ENCODE measurements around the gene GABRB1.

GABRB1 gene

DNA sequence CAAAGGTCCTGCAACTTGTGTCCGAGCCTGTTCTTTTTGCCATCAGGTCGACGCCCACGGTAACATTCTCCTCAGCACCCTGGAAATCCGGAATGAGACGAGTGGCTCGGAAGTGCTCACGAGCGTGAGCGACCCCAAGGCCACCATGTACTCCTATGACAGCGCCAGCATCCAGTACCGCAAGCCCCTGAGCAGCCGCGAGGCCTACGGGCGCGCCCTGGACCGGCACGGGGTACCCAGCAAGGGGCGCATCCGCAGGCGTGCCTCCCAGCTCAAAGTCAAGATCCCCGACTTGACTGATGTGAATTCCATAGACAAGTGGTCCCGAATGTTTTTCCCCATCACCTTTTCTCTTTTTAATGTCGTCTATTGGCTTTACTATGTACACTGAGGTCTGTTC is 394.3 kb downstream of the GABRB1 start:
- H3K9ac ChIP-seq (ENCODE audit: insufficient read length, low read depth), result no peak overlapping the region
- DNase-seq (ENCODE audit: low read depth, low spot score), result no peak
- no peak overlapping the region for H3K4me3 ChIP-seq (ENCODE audit: insufficient read length, low read depth)
- no peaks in the 10 kb centered on the region for H3K4me1 ChIP-seq (ENCODE audit: insufficient read depth, insufficient read length)
- no peaks in the 10 kb centered on the region for H3K27me3 ChIP-seq (ENCODE audit: insufficient read depth, insufficient read length)
- H3K36me3 ChIP-seq (ENCODE audit: insufficient read depth, insufficient read length, low read length), result no peaks in the 10 kb centered on the region
- H3K9me3 ChIP-seq (ENCODE audit: insufficient read depth, low read length), result no peaks in the 10 kb centered on the region
- TF ChIP-seq ZNF274 (IDR thresholded peaks at IDR 0.05; ENCODE audit: low read depth, low read length), result no peak
- no peak for TF ChIP-seq YY1 (IDR thresholded peaks at IDR 0.05; ENCODE audit: insufficient read depth, insufficient read length)
- no peak for TF ChIP-seq SUZ12 (IDR thresholded peaks at IDR 0.05; ENCODE audit: extremely low read depth, insufficient read depth, insufficient read length)

GRCh38 chr4:47427935-47428334 is 396.6 kb downstream of the GABRB1 start:
- Histone ChIP-seq H3K27me3 (ENCODE audit: insufficient read depth, insufficient read length) (no peaks in the 10 kb centered on the region), H3K4me3 (ENCODE audit: insufficient read length, low read depth) (no peak overlapping the region), H3K9me3 (ENCODE audit: insufficient read depth, low read length) (no peaks in the 10 kb centered on the region), H3K9ac (ENCODE audit: insufficient read length, low read depth) (no peak overlapping the region), H3K36me3 (ENCODE audit: insufficient read depth, insufficient read length, low read length) (no peaks in the 10 kb centered on the region), H3K4me1 (ENCODE audit: insufficient read depth, insufficient read length) (no peaks in the 10 kb centered on the region)
- no peak for TF ChIP-seq ZNF274 (IDR thresholded peaks at IDR 0.05; ENCODE audit: low read depth, low read length)
- no peak for TF ChIP-seq SUZ12 (IDR thresholded peaks at IDR 0.05; ENCODE audit: extremely low read depth, insufficient read depth, insufficient read length)
- no peak for TF ChIP-seq YY1 (IDR thresholded peaks at IDR 0.05; ENCODE audit: insufficient read depth, insufficient read length)
- no peak for DNase-seq (ENCODE audit: low read depth, low spot score)

DNA sequence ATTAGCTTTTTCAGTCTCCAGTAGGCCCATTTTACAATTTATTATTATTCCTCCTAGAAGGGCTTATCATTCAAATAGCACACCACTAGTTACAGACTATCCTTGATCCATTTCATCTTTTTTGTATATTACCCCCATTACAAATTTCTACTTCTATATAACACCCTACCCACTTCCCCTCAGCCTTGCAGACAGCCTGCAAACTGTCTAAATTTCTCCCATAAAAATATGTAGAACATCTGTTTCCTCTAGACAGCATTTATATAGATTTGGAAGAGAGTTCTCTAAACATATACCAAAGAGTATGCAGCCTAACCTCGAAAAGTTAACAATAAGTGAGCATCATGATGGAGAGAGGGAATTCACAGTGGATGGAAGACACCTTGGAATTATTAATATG is 401.4 kb downstream of the GABRB1 start:
- Histone ChIP-seq H3K27me3 (ENCODE audit: insufficient read depth, insufficient read length) (no peaks in the 10 kb centered on the region), H3K9ac (ENCODE audit: insufficient read length, low read depth) (no peak overlapping the region), H3K4me1 (ENCODE audit: insufficient read depth, insufficient read length) (no peaks in the 10 kb centered on the region), H3K4me3 (ENCODE audit: insufficient read length, low read depth) (no peak overlapping the region), H3K36me3 (ENCODE audit: insufficient read depth, insufficient read length, low read length) (no peaks in the 10 kb centered on the region), H3K9me3 (ENCODE audit: insufficient read depth, low read length) (no peaks in the 10 kb centered on the region)
- DNase-seq (ENCODE audit: low read depth, low spot score), result no peak
- TF ChIP-seq SUZ12 (IDR thresholded peaks at IDR 0.05; ENCODE audit: extremely low read depth, insufficient read depth, insufficient read length) (no peak), ZNF274 (IDR thresholded peaks at IDR 0.05; ENCODE audit: low read depth, low read length) (no peak), YY1 (IDR thresholded peaks at IDR 0.05; ENCODE audit: insufficient read depth, insufficient read length) (no peak)

GRCh38 chr4:47434931-47435330 is 403.6 kb downstream of the GABRB1 start:
- no peak overlapping the region for H3K9ac ChIP-seq (ENCODE audit: insufficient read length, low read depth)
- no peak for DNase-seq (ENCODE audit: low read depth, low spot score)
- H3K27me3 ChIP-seq (ENCODE audit: insufficient read depth, insufficient read length), result no peaks in the 10 kb centered on the region
- H3K36me3 ChIP-seq (ENCODE audit: insufficient read depth, insufficient read length, low read length), result no peaks in the 10 kb centered on the region
- H3K4me1 ChIP-seq (ENCODE audit: insufficient read depth, insufficient read length), result no peaks in the 10 kb centered on the region
- no peak for TF ChIP-seq SUZ12 (IDR thresholded peaks at IDR 0.05; ENCODE audit: extremely low read depth, insufficient read depth, insufficient read length)
- TF ChIP-seq ZNF274 (IDR thresholded peaks at IDR 0.05; ENCODE audit: low read depth, low read length), result no peak
- no peak for TF ChIP-seq YY1 (IDR thresholded peaks at IDR 0.05; ENCODE audit: insufficient read depth, insufficient read length)
- no peak overlapping the region for H3K4me3 ChIP-seq (ENCODE audit: insufficient read length, low read depth)
- no peaks in the 10 kb centered on the region for H3K9me3 ChIP-seq (ENCODE audit: insufficient read depth, low read length)

GRCh38 chr4:47442980-47443379 is 411.6 kb downstream of the GABRB1 start:
- H3K36me3 ChIP-seq (ENCODE audit: insufficient read depth, insufficient read length, low read length), result no peaks in the 10 kb centered on the region
- no peak overlapping the region for H3K4me3 ChIP-seq (ENCODE audit: insufficient read length, low read depth)
- DNase-seq (ENCODE audit: low read depth, low spot score), result no peak
- no peaks in the 10 kb centered on the region for H3K4me1 ChIP-seq (ENCODE audit: insufficient read depth, insufficient read length)
- H3K27me3 ChIP-seq (ENCODE audit: insufficient read depth, insufficient read length), result no peaks in the 10 kb centered on the region
- TF ChIP-seq SUZ12 (IDR thresholded peaks at IDR 0.05; ENCODE audit: extremely low read depth, insufficient read depth, insufficient read length), result no peak
- TF ChIP-seq ZNF274 (IDR thresholded peaks at IDR 0.05; ENCODE audit: low read depth, low read length), result no peak
- no peak for TF ChIP-seq YY1 (IDR thresholded peaks at IDR 0.05; ENCODE audit: insufficient read depth, insufficient read length)
- no peaks in the 10 kb centered on the region for H3K9me3 ChIP-seq (ENCODE audit: insufficient read depth, low read length)
- H3K9ac ChIP-seq (ENCODE audit: insufficient read length, low read depth), result no peak overlapping the region

- Histone ChIP-seq H3K36me3 (ENCODE audit: insufficient read depth, insufficient read length, low read length) (no peaks in the 10 kb centered on the region), H3K9ac (ENCODE audit: insufficient read length, low read depth) (no peak overlapping the region), H3K4me1 (ENCODE audit: insufficient read depth, insufficient read length) (no peaks in the 10 kb centered on the region), H3K27me3 (ENCODE audit: insufficient read depth, insufficient read length) (no peaks in the 10 kb centered on the region), H3K4me3 (ENCODE audit: insufficient read length, low read depth) (no peak overlapping the region), H3K9me3 (ENCODE audit: insufficient read depth, low read length) (no peaks in the 10 kb centered on the region)
- no peak for TF ChIP-seq YY1 (IDR thresholded peaks at IDR 0.05; ENCODE audit: insufficient read depth, insufficient read length)
- TF ChIP-seq SUZ12 (IDR thresholded peaks at IDR 0.05; ENCODE audit: extremely low read depth, insufficient read depth, insufficient read length), result no peak
- no peak for TF ChIP-seq ZNF274 (IDR thresholded peaks at IDR 0.05; ENCODE audit: low read depth, low read length)
- DNase-seq (ENCODE audit: low read depth, low spot score), result no peak
Observed at GRCh38 chr4:47444031-47444430, 412.7 kb downstream of the GABRB1 start.

GRCh38 chr4:47451657-47452056 is 420.3 kb downstream of the GABRB1 start:
- peaks cover 23% of the 10 kb centered on the region for H3K36me3 ChIP-seq (ENCODE audit: insufficient read depth, insufficient read length, low read length)
- no peak for DNase-seq (ENCODE audit: low read depth, low spot score)

More at GRCh38 chr4:47451657-47452056, 420.3 kb downstream of the GABRB1 start:
- H3K4me3 ChIP-seq (ENCODE audit: insufficient read length, low read depth), result no peak overlapping the region
- no peaks in the 10 kb centered on the region for H3K27me3 ChIP-seq (ENCODE audit: insufficient read depth, insufficient read length)
- H3K9me3 ChIP-seq (ENCODE audit: insufficient read depth, low read length), result no peaks in the 10 kb centered on the region
- H3K4me1 ChIP-seq (ENCODE audit: insufficient read depth, insufficient read length), result no peaks in the 10 kb centered on the region
- no peak for TF ChIP-seq SUZ12 (IDR thresholded peaks at IDR 0.05; ENCODE audit: extremely low read depth, insufficient read depth, insufficient read length)
- TF ChIP-seq ZNF274 (IDR thresholded peaks at IDR 0.05; ENCODE audit: low read depth, low read length), result no peak
- no peak for TF ChIP-seq YY1 (IDR thresholded peaks at IDR 0.05; ENCODE audit: insufficient read depth, insufficient read length)
- no peak overlapping the region for H3K9ac ChIP-seq (ENCODE audit: insufficient read length, low read depth)
